ENCODE data around the gene ACTR8. TPM values are rescaled to one million over a fixed set of nuclear protein-coding genes. Genes with fewer than 3 reads are reported as not detected.

ACTR8 gene
- total RNA-seq, 6 experiments from 2014 or later, result 6.7 to 12.0 (median 9.6) TPM

DNA sequence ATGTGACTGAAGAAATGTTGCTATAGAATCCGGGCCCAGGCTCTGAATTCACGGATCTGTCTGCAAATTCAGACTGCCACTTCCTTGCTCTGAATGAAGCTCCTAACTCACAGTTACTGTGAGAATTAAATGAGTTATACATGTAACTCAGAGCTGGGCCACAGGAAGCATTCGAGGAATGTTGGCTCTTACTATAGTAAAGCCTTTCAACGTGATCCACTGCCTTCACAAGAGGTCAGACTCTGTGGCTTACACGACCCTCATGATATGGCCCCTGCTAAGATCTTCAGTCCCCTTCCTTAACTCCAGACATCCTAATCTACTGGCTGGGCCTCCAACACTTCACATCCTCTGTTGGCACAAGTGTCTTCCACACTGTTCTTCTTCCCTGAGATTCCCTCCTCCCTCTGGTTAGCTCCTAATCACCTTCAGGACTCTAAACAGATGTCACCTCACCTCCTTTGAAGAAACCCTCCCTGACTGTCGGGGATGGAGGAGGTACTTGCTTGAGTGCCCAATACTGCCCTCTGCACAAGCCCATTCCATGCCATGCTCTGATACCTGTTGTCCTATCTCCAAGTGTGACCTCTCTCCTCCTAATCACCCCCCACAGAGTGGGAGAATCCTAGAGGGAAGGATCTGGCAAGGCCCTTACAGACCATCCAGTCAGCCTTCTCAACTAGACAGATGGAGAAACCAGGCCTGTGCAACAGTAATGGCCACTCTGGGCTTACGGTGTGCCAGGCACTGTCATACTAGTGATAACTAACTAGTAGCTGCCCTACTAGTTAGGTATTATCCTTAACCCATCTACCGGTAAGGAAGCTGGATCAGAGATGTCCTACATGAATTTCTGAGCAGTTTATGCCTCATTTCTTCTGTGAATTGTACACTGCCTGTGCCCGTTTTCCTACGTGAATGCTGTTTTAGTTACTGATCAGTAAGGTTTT is 1.3 kb downstream of the ACTR8 start:
- no peaks in the 10 kb centered on the region for H3K27me3 ChIP-seq
- DNase-seq, result no peak
- 59% methylated on average over 10 of the region's 10 CpGs for WGBS (ENCODE audit: insufficient coverage, low coverage, low lambda C conversion rate, missing lambda C conversion rate)
- peaks cover 0 to 60% (median 38%) of the 10 kb centered on the region in 4 donors for H3K36me3 ChIP-seq
- TF ChIP-seq, protein P1, sequence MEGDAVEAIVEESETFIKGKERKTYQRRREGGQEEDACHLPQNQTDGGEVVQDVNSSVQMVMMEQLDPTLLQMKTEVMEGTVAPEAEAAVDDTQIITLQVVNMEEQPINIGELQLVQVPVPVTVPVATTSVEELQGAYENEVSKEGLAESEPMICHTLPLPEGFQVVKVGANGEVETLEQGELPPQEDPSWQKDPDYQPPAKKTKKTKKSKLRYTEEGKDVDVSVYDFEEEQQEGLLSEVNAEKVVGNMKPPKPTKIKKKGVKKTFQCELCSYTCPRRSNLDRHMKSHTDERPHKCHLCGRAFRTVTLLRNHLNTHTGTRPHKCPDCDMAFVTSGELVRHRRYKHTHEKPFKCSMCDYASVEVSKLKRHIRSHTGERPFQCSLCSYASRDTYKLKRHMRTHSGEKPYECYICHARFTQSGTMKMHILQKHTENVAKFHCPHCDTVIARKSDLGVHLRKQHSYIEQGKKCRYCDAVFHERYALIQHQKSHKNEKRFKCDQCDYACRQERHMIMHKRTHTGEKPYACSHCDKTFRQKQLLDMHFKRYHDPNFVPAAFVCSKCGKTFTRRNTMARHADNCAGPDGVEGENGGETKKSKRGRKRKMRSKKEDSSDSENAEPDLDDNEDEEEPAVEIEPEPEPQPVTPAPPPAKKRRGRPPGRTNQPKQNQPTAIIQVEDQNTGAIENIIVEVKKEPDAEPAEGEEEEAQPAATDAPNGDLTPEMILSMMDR (IDR thresholded peaks at IDR 0.05), result no peak
- TF ChIP-seq POLR2A (IDR thresholded peaks at IDR 0.05), result no peak
- peaks cover 0 to 13% (median 0%) of the 10 kb centered on the region in 4 donors for H3K4me1 ChIP-seq
- no peak overlapping the region for H3K27ac ChIP-seq
- no peak for ATAC-seq
- no peaks in the 10 kb centered on the region for H3K9me3 ChIP-seq
- intact Hi-C loops (cut with DNase I), result no loop called here
- H3K4me3 ChIP-seq, result peak overlapping the region; percentile 79 to 90 (median 81)

DNA sequence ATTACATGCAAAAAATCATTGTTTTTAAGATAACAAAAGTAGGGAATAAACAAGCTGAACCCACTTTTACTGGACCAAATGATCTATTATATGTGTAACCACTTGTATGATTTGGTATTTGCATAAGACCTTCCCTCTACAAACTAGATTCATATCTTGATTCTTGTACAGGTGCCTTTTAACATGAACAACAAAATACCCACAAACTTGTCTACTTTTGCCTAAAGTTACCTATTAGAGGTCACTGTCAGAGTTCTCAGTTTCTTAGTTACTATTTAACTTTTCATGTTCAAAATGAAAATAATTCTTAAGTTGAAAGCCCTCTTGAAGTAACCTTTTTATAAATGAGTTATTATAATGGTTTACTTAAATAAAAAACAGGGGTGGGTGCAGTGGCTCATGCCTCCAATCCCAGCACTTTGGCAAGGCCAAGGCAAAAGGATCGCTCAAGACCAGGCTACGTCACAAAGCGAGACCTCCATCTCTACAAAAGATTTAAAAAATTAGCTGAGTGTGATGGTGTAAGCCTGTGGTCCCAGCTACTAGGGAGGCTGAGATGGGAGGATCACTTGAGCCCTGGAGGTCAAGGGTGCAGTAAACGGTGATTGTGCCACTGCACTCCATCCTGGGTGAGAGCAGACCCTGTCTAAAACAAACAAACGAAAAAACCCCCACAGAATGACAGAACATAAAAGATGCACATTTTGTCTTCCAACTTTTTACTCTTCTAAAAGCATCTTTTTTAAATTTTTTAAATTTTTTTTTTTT is 16.0 kb downstream of the ACTR8 start:
- no peaks in the 10 kb centered on the region for H3K9me3 ChIP-seq
- ATAC-seq (peak in 1 of 4 donors; percentile 21), DNase-seq (no peak)
- H3K36me3 ChIP-seq, result peaks cover 0 to 66% (median 19%) of the 10 kb centered on the region in 4 donors
- WGBS (ENCODE audit: insufficient coverage, low coverage, low lambda C conversion rate, missing lambda C conversion rate), result 87% methylated on average over 4 of the region's 5 CpGs
- no peaks in the 10 kb centered on the region for H3K27me3 ChIP-seq
- TF ChIP-seq, protein P1 (IDR thresholded peaks at IDR 0.05), result no peak
- no peak for TF ChIP-seq POLR2A (IDR thresholded peaks at IDR 0.05)
- H3K27ac ChIP-seq, result no peak overlapping the region
- intact Hi-C loops (cut with DNase I), result no loop called here
- peaks cover 0 to 10% (median 0%) of the 10 kb centered on the region in 4 donors for H3K4me1 ChIP-seq
- H3K4me3 ChIP-seq, result no peak overlapping the region

DNA sequence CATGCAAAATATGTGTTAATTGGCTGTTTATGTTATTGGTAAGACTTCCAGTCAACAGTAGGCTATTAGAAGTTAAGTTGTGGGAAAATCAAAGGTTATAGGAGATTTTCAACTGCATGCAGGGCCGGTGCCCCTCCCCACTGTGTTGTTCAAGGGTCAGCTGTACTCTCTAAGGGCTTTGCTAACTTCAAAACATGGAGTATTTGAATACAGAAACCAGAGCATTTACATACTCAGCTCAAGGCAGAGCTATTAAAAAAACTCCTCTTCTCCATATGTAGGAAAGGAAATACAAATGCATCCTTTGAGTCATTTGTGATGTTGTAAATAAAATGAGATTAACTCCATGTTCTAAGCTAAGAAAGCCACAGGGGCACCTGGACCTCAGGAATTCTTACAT is 18.8 kb downstream of the ACTR8 start:
- H3K36me3 ChIP-seq, result peaks cover 0 to 51% (median 16%) of the 10 kb centered on the region in 4 donors
- peaks cover 0 to 17% (median 3%) of the 10 kb centered on the region in 4 donors for H3K4me1 ChIP-seq
- no peaks in the 10 kb centered on the region for H3K27me3 ChIP-seq
- no peaks in the 10 kb centered on the region for H3K9me3 ChIP-seq
- ATAC-seq (no peak), DNase-seq (no peak)
- no peak for TF ChIP-seq POLR2A (IDR thresholded peaks at IDR 0.05)
- TF ChIP-seq, protein P1 (IDR thresholded peaks at IDR 0.05), result no peak
- no peak overlapping the region for H3K27ac ChIP-seq
- no peak overlapping the region for H3K4me3 ChIP-seq
- 42% methylated on average over 1 of the region's 1 CpG for WGBS (ENCODE audit: insufficient coverage, low coverage, low lambda C conversion rate, missing lambda C conversion rate)
- intact Hi-C loops (cut with DNase I), result no loop called here

DNA sequence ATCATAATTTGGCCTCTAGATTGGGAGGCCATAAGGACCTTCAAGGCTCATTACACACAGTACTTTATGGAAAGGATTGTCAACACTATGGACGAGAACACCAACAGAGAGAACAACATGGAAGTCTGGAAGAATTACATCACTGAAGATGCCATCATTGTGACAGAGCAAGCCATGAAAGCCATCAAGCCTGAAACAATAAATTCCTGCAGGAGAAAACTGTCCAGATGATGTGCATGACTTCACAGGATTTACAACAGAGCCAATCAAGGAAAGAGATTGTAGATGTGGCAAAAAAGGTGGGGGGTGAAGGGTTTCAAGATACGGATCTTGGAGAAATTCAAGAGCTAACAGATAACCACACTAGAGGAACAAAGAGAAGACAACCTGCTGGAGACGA is 19.7 kb downstream of the ACTR8 start:
- Histone ChIP-seq H3K4me1 (peaks cover 0 to 17% (median 3%) of the 10 kb centered on the region in 4 donors), H3K4me3 (no peak overlapping the region), H3K36me3 (peaks cover 0 to 54% (median 15%) of the 10 kb centered on the region in 4 donors), H3K27me3 (no peaks in the 10 kb centered on the region), H3K9me3 (no peaks in the 10 kb centered on the region), H3K27ac (no peak overlapping the region)
- TF ChIP-seq POLR2A (IDR thresholded peaks at IDR 0.05), result no peak
- TF ChIP-seq, protein P1 (IDR thresholded peaks at IDR 0.05), result no peak
- intact Hi-C loops (cut with DNase I), result no loop called here
- DNase-seq, result no peak
- WGBS (ENCODE audit: insufficient coverage, low coverage, low lambda C conversion rate, missing lambda C conversion rate), result 100% methylated on average over 3 of the region's 3 CpGs
- no peak for ATAC-seq
